HG03280 (cell line): Measurements from ENCODE around the gene AHNAK2.

Experiments
- ATAC-seq: cut with Tn5 transposase; IDR thresholded peaks from one replicate; pipeline ENCODE4 v1.9.1; 2021; ENCODE audit warnings: mild to moderate bottlenecking, moderate library complexity; ENCODE audit not compliant: unreplicated experiment

Gene AHNAK2

GRCh38 chr14:105012171-105012985, 34.2 kb upstream of the AHNAK2 start:
- no peak for ATAC-seq

- ATAC-seq: no peak
Observed at GRCh38 chr14:105011312-105011990, 33.3 kb upstream of the AHNAK2 start.

GRCh38 chr14:105010891-105011291, 32.7 kb upstream of the AHNAK2 start:
- no peak for ATAC-seq

GRCh38 chr14:105010106-105010505, 31.9 kb upstream of the AHNAK2 start:
- no peak for ATAC-seq

GRCh38 chr14:105007593-105008264, 29.6 kb upstream of the AHNAK2 start:
- ATAC-seq: no peak

GRCh38 chr14:105006831-105007592, 28.8 kb upstream of the AHNAK2 start:
- ATAC-seq: no peak

GRCh38 chr14:105005929-105006830, 28.0 kb upstream of the AHNAK2 start:
- ATAC-seq: no peak

- ATAC-seq: no peak
Observed at GRCh38 chr14:105005329-105005928, 27.3 kb upstream of the AHNAK2 start.

GRCh38 chr14:104999361-104999760, 21.2 kb upstream of the AHNAK2 start:
- no peak for ATAC-seq

- no peak for ATAC-seq
Observed at GRCh38 chr14:104998801-104999200, 20.6 kb upstream of the AHNAK2 start.

GRCh38 chr14:104996483-104996882, 18.3 kb upstream of the AHNAK2 start:
- no peak for ATAC-seq

- ATAC-seq: no peak
Observed at GRCh38 chr14:104996032-104996431, 17.9 kb upstream of the AHNAK2 start.

- no peak for ATAC-seq
Observed at GRCh38 chr14:104994978-104995377, 16.8 kb upstream of the AHNAK2 start.

- ATAC-seq: no peak
Observed at GRCh38 chr14:104993808-104994591, 15.8 kb upstream of the AHNAK2 start.

GRCh38 chr14:104993306-104993705, 15.1 kb upstream of the AHNAK2 start:
- no peak for ATAC-seq

GRCh38 chr14:104992501-104992900, 14.3 kb upstream of the AHNAK2 start:
- no peak for ATAC-seq

GRCh38 chr14:104991896-104992230, 13.7 kb upstream of the AHNAK2 start:
- no peak for ATAC-seq

GRCh38 chr14:104989951-104990303, 11.8 kb upstream of the AHNAK2 start:
- no peak for ATAC-seq
